ENCODE results near the gene F12. TPM values are rescaled to one million over a fixed set of nuclear protein-coding genes. Genes with fewer than 3 reads are reported as not detected.

Gene F12
- total and polyA plus RNA-seq, 2 experiments from 2014 or later = 4.6 to 5.0 TPM

DNA sequence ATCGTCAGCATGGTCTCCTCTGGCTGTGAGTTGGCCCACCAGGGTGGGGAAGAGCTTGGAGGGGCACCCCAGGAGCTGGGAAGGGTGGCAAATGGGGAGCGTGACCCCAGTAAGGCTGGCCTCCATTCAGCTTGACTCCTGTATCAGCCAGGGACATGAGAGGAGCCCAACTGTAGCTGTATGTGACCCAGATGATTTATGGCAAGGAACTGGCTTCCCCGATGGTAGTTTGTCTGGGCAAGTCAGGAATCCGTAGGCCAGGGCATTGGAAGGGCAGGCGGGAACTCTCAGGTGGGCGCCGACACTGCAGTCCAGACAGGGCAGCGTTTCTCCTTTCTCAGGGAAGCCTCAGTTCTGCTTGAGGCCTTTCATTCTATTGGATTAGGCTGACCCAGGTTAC, 22.8 kb downstream of the F12 start:
- TF ChIP-seq, protein P1, sequence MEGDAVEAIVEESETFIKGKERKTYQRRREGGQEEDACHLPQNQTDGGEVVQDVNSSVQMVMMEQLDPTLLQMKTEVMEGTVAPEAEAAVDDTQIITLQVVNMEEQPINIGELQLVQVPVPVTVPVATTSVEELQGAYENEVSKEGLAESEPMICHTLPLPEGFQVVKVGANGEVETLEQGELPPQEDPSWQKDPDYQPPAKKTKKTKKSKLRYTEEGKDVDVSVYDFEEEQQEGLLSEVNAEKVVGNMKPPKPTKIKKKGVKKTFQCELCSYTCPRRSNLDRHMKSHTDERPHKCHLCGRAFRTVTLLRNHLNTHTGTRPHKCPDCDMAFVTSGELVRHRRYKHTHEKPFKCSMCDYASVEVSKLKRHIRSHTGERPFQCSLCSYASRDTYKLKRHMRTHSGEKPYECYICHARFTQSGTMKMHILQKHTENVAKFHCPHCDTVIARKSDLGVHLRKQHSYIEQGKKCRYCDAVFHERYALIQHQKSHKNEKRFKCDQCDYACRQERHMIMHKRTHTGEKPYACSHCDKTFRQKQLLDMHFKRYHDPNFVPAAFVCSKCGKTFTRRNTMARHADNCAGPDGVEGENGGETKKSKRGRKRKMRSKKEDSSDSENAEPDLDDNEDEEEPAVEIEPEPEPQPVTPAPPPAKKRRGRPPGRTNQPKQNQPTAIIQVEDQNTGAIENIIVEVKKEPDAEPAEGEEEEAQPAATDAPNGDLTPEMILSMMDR (IDR thresholded peaks at IDR 0.05; ENCODE audit: low read depth, low read length) = no peak
- Histone ChIP-seq H3K4me1 (ENCODE audit: low read depth) (no peaks in the 10 kb centered on the region), H3K27ac (no peak overlapping the region), H3K36me3 (no peaks in the 10 kb centered on the region), H3K9me3 (ENCODE audit: low read depth) (no peaks in the 10 kb centered on the region), H3K27me3 (peaks cover 30% of the 10 kb centered on the region), H3K4me3 (no peak overlapping the region)
- DNase-seq (ENCODE audit: low read depth in 1 of 2, low spot score in 1 of 2) = no peak

DNA sequence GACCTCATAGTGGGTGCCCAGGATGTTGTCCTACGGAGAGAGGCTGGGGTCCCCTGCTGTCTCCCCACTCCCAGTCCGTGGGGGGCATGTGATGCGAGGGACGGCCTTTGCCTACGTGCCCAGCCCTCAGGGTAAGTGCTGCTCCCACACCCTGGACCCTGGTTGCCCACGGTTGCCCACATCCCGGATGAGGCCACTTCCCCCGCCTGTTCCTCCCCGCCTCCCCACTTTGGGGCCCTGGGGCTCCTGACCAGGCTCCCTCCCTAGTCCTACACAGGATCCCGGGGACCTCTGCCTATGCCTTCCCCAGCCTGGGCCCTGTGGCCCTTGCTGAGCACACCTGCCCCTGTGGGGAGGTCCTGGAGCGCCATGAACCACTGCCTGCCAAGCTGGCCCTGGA, 23.6 kb downstream of the F12 start:
- DNase-seq (ENCODE audit: low read depth in 1 of 2, low spot score in 1 of 2) = no peak
- H3K27ac ChIP-seq = no peak overlapping the region
- peaks cover 30% of the 10 kb centered on the region for H3K27me3 ChIP-seq
- H3K4me3 ChIP-seq = no peak overlapping the region
- no peaks in the 10 kb centered on the region for H3K36me3 ChIP-seq
- H3K4me1 ChIP-seq (ENCODE audit: low read depth) = no peaks in the 10 kb centered on the region
- H3K9me3 ChIP-seq (ENCODE audit: low read depth) = no peaks in the 10 kb centered on the region
- TF ChIP-seq, protein P1 (IDR thresholded peaks at IDR 0.05; ENCODE audit: low read depth, low read length) = no peak

DNA sequence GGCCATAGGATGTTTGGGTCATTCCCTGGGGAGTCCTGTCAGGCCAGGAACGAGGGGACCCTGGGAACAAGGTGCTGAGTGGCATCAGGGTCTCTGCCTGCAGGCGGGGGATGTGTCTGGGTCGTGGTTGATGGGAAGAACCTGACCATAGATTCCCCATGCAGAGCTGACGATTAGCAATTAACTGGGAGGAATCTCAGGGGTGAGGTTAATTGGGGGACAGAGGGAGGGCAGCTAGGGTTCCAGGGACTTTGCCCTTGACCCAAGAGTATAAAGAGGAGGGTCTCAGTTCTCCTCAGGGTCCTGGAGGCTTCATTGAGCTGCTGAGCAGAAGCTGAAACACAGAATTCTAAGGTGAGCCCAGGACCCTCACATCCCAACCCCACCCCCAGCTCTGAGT, 25.2 kb downstream of the F12 start, which contains the start of gene SLC34A1:
Gene SLC34A1, plus strand, starts transcription at position 301 of the 400 bp plus-strand sequence. CDS start 1,308 bp downstream, outside the sequence.
- Histone ChIP-seq H3K27me3 (peaks cover 29% of the 10 kb centered on the region), H3K9me3 (ENCODE audit: low read depth) (no peaks in the 10 kb centered on the region), H3K36me3 (no peaks in the 10 kb centered on the region), H3K4me1 (ENCODE audit: low read depth) (no peaks in the 10 kb centered on the region), H3K27ac (no peak within 1 kb of the TSS), H3K4me3 (no peak within 1 kb of the TSS)
- no peak for DNase-seq (ENCODE audit: low read depth in 1 of 2, low spot score in 1 of 2)
- TF ChIP-seq, protein P1 (IDR thresholded peaks at IDR 0.05; ENCODE audit: low read depth, low read length) = no peak

DNA sequence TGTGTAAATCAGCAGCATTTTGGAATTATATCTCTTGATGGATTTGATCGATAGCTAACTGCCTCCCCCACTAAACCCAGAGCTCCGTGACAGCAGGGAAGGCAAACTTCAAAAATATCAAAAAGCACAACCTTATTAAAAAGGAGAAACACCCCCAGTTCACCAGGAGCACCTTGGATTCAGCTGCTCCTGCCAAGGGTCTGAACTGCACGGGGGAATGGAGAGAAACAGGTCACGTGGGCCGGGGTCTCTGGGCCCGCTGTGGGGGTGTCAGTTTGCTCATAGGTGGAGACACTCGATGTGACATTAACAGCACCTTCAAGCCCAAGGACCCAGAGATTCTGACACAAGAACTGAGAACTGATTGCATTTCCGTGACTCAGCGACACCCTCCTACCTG, 26.2 kb downstream of the F12 start:
- no peaks in the 10 kb centered on the region for H3K4me1 ChIP-seq (ENCODE audit: low read depth)
- peaks cover 20% of the 10 kb centered on the region for H3K27me3 ChIP-seq
- TF ChIP-seq, protein P1 (IDR thresholded peaks at IDR 0.05; ENCODE audit: low read depth, low read length) = no peak
- no peak overlapping the region for H3K4me3 ChIP-seq
- no peak overlapping the region for H3K27ac ChIP-seq
- no peak for DNase-seq (ENCODE audit: low read depth in 1 of 2, low spot score in 1 of 2)
- no peaks in the 10 kb centered on the region for H3K9me3 ChIP-seq (ENCODE audit: low read depth)
- no peaks in the 10 kb centered on the region for H3K36me3 ChIP-seq

DNA sequence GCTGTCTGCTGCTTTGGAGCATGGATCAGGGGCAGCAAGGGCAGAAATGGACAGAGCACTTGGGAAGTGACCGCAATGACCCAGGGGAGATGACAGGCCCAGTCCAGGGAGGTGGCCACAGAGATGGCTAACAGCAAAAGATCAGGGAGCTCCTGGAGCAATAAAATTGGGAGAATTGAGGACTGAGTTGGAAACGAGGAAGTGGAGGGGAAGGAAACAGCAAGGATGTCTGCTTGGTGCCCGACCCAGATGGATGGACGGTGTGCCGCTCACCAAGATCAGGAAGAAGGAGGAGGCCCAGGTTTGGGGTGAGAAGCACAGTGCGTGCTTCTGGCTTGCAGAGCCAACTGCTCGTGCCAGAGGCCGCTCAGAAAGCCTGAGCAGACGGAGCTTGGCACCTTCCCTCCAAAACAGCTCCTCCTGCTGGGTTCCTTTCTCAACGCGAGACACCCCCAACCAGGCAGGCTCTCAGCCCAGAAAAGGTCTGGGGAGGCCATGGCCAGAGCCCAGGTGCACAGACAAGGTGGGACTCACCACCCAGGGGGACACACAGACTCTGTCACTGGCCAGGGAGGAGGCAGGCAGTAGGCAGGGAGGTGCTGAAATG, 26.8 kb downstream of the F12 start:
- H3K4me3 ChIP-seq = no peak overlapping the region
- DNase-seq (ENCODE audit: low read depth in 1 of 2, low spot score in 1 of 2) = peak; percentile 39 to 51
- TF ChIP-seq, protein P1 (IDR thresholded peaks at IDR 0.05; ENCODE audit: low read depth, low read length) = peak; percentile 46
- H3K27me3 ChIP-seq = peaks cover 20% of the 10 kb centered on the region
- no peak overlapping the region for H3K27ac ChIP-seq
- H3K4me1 ChIP-seq (ENCODE audit: low read depth) = no peaks in the 10 kb centered on the region
- no peaks in the 10 kb centered on the region for H3K9me3 ChIP-seq (ENCODE audit: low read depth)
- no peaks in the 10 kb centered on the region for H3K36me3 ChIP-seq

All from cardiac muscle cell (in vitro differentiated cells and primary cell).